Gastrocnemius medialis (tissue), 4 donors: ENCODE results near the gene P2RX5.

ENCODE experiments used
- CTCF ChIP-seq, 5 experiments: fragments of 450-650 bp in 3 of 5; fragments of 200-600 bp in 2 of 5; sonication (generic) in 2 of 5; IDR thresholded peaks in 4 of 5; conservative IDR thresholded peaks in 1 of 5; 1 replicate in 4 of 5; 2 replicates in 1 of 5; pipeline ENCODE4 v1.5.1; 2016 to 2019; ENCODE audit warnings: antibody characterized with exemption in 5 of 5, mild to moderate bottlenecking in 3 of 5, moderate library complexity in 3 of 5
- POLR2A ChIP-seq, 2 donors: fragments of 450-650 bp; IDR thresholded peaks; one replicate each; pipeline ENCODE4 v1.6.1; 2017; ENCODE audit warnings: antibody characterized with exemption in 2 of 2, mild to moderate bottlenecking in 2 of 2, moderate library complexity in 2 of 2

- TF ChIP-seq CTCF (IDR thresholded peaks at IDR 0.05 in 4 of 5, conservative IDR thresholded peaks at IDR 0.05 in 1 of 5) (no peak), POLR2A (IDR thresholded peaks at IDR 0.05) (no peak)
Measured at GRCh38 chr17:3744014-3744413, 48.1 kb upstream of the P2RX5 start.
